IMR-90 (cell line): ENCODE data around the gene TMC3. TPM values are rescaled to one million over a fixed set of nuclear protein-coding genes. Genes with fewer than 3 reads are reported as not detected.

Experiments
- ATAC-seq: fragments of 200-7000 bp; cut with Tn5 transposase; 2 replicates; pipeline ENCODE4 v1.9.1; 2020; ENCODE audit warnings: low read depth, mild to moderate bottlenecking, moderate library complexity
- BruUV-seq: library from RNA; stranded (reverse); fragments of 400-500 nt; replicated peaks from 2 replicates; lab custom pipeline; 2021; lab: Mats Ljungman, UMichigan
- CTCF ChIA-PET: fragments of 300-600 bp; formaldehyde crosslinking; extraction: SDS; loops from one replicate; lab custom pipeline; 2021; ENCODE audit warnings: antibody characterized with exemption; lab: Yijun Ruan, JAX
- POLR2A ChIA-PET: fragments of 300-600 bp; sonication (Branson Sonifier 250); formaldehyde crosslinking; loops from one replicate; lab custom pipeline; 2022; ENCODE audit warnings: antibody characterized with exemption; ENCODE audit not compliant: unreplicated experiment; lab: Charles Lee
- DNase-seq: peaks from one replicate; pipeline ENCODE4 v3.0.0; 2013
- H2AFZ ChIP-seq: replicated peaks from 2 replicates; pipeline ENCODE3; 2013; ENCODE audit warnings: low read length, mild to moderate bottlenecking; ENCODE audit not compliant: poor library complexity
- H2AK5ac ChIP-seq: 2 replicates; pipeline ENCODE4 v1.6.1; 2013; ENCODE audit warnings: low read depth, low read length, inconsistent platforms
- H2AK9ac ChIP-seq: replicated peaks from 2 replicates; pipeline ENCODE3; 2013; ENCODE audit warnings: mild to moderate bottlenecking, low read depth, low read length, moderate library complexity; ENCODE audit not compliant: poor library complexity
- H2BK120ac ChIP-seq: 2 replicates; pipeline ENCODE4 v1.6.1; 2013; ENCODE audit warnings: low read depth, low read length, inconsistent platforms
- H2BK15ac ChIP-seq: 3 replicates; pipeline ENCODE4 v1.6.1; 2013; ENCODE audit warnings: low read depth, low read length, inconsistent platforms
- H2BK20ac ChIP-seq: 2 replicates; pipeline ENCODE4 v1.6.1; 2013; ENCODE audit warnings: low read depth, mild to moderate bottlenecking, inconsistent platforms, low read length, moderate library complexity
- H2BK5ac ChIP-seq: 2 replicates; pipeline ENCODE4 v1.6.1; 2013; ENCODE audit warnings: mild to moderate bottlenecking, low read depth, low read length, inconsistent platforms; ENCODE audit not compliant: poor library complexity, severe bottlenecking
- H3K14ac ChIP-seq: replicated peaks from 2 replicates; pipeline ENCODE4 v1.6.1; 2013; ENCODE audit warnings: low read depth, low read length, inconsistent platforms
- H3K18ac ChIP-seq: 2 replicates; pipeline ENCODE4 v1.6.1; 2013; ENCODE audit warnings: low read depth, low read length, control low read depth
- H3K23ac ChIP-seq: 2 replicates; pipeline ENCODE4 v1.6.1; 2013; ENCODE audit warnings: low read depth, low read length, inconsistent platforms
- H3K27ac ChIP-seq: 2 replicates; pipeline ENCODE4 v1.5.1; 2013; ENCODE audit warnings: mild to moderate bottlenecking, control low read depth, low read length; ENCODE audit not compliant: insufficient read depth
- H3K27me3 ChIP-seq: 2 replicates; pipeline ENCODE4 v1.6.1; 2013; ENCODE audit warnings: low read length; ENCODE audit not compliant: control insufficient read depth, insufficient read depth
- H3K36me3 ChIP-seq: 2 replicates; pipeline ENCODE4 v1.6.1; 2013; ENCODE audit warnings: low read length, mixed read lengths; ENCODE audit not compliant: control insufficient read depth, insufficient read depth
- H3K4ac ChIP-seq: 2 replicates; pipeline ENCODE4 v1.6.1; 2013; ENCODE audit warnings: low read depth, low read length, inconsistent platforms
- H3K4me1 ChIP-seq: 2 replicates; pipeline ENCODE4 v1.6.1; 2013; ENCODE audit warnings: low read length, mixed read lengths; ENCODE audit not compliant: control insufficient read depth, insufficient read depth
- H3K4me2 ChIP-seq: 2 replicates; pipeline ENCODE4 v1.6.1; 2013; ENCODE audit warnings: low read depth, mild to moderate bottlenecking, control low read depth, low read length, moderate library complexity
- H3K4me3 ChIP-seq: 2 replicates; pipeline ENCODE4 v1.5.1; 2013; ENCODE audit warnings: low read depth, mild to moderate bottlenecking, control low read depth, low read length, moderate library complexity; ENCODE audit not compliant: insufficient read depth
- H3K56ac ChIP-seq: 2 replicates; pipeline ENCODE4 v1.6.1; 2013; ENCODE audit warnings: low read length, inconsistent platforms; ENCODE audit not compliant: insufficient read depth; ENCODE audit errors: extremely low read depth
- H3K79me1 ChIP-seq, 2 experiments: 2 replicates each; pipeline ENCODE4 v1.6.1; 2013; ENCODE audit warnings: low read length in 2 of 2, inconsistent platforms in 1 of 2, low read depth in 1 of 2
- H3K9ac ChIP-seq: 2 replicates; pipeline ENCODE4 v1.6.1; 2013; ENCODE audit warnings: low read depth, low read length, control low read depth
- H3K9me1 ChIP-seq: 2 replicates; pipeline ENCODE4 v1.6.1; 2013; ENCODE audit warnings: low read length, inconsistent platforms; ENCODE audit not compliant: insufficient read depth
- H3K9me3 ChIP-seq: 2 replicates; pipeline ENCODE4 v1.6.1; 2013; ENCODE audit warnings: low read length; ENCODE audit not compliant: control insufficient read depth, insufficient read depth
- H4K20me1 ChIP-seq: 2 replicates; pipeline ENCODE4 v1.6.1; 2013; ENCODE audit warnings: low read length, inconsistent platforms; ENCODE audit not compliant: insufficient read depth
- H4K5ac ChIP-seq: 2 replicates; pipeline ENCODE4 v1.6.1; 2013; ENCODE audit warnings: mild to moderate bottlenecking, low read depth, low read length, control low read depth
- H4K8ac ChIP-seq, 2 experiments: 2 replicates each; pipeline ENCODE4 v1.6.1; 2013; ENCODE audit warnings: low read depth in 2 of 2, low read length in 2 of 2, control low read depth in 1 of 2, inconsistent platforms in 1 of 2
- H4K91ac ChIP-seq: 2 replicates; pipeline ENCODE4 v1.6.1; 2013; ENCODE audit warnings: low read depth, low read length, inconsistent platforms; ENCODE audit not compliant: insufficient read depth
- BHLHE40 ChIP-seq: fragments of 150-350 bp; IDR thresholded peaks from 2 replicates; pipeline ENCODE4 v1.6.1; 2016; ENCODE audit warnings: mild to moderate bottlenecking, low read depth, low read length
- CEBPB ChIP-seq: IDR thresholded peaks from 2 replicates; pipeline ENCODE4 v1.6.1; 2012; ENCODE audit warnings: low read depth, low read length, improper control_type of control experiment
- CHD1 ChIP-seq: IDR thresholded peaks from 2 replicates; pipeline ENCODE4 v1.6.1; 2012; ENCODE audit warnings: low read depth, low read length, improper control_type of control experiment
- MAFK ChIP-seq: IDR thresholded peaks from 2 replicates; pipeline ENCODE4 v1.6.1; 2012; ENCODE audit warnings: low read depth, low read length, improper control_type of control experiment
- MAZ ChIP-seq: IDR thresholded peaks from 2 replicates; pipeline ENCODE4 v1.6.1; 2012; ENCODE audit warnings: low read depth, mild to moderate bottlenecking, low read length, improper control_type of control experiment, moderate library complexity, borderline replicate concordance
- MXI1 ChIP-seq: IDR thresholded peaks from 2 replicates; pipeline ENCODE4 v1.6.1; 2012; ENCODE audit warnings: low read depth, mild to moderate bottlenecking, low read length, moderate library complexity, borderline replicate concordance
- NFE2L2 ChIP-seq: fragments of 150-350 bp; IDR thresholded peaks from 2 replicates; pipeline ENCODE4 v1.6.1; 2016; ENCODE audit warnings: low read depth, mild to moderate bottlenecking, low read length
- POLR2A ChIP-seq: IDR thresholded peaks from 2 replicates; pipeline ENCODE4 v1.6.1; 2012; ENCODE audit warnings: mild to moderate bottlenecking, low read depth, low read length
- RAD21 ChIP-seq: IDR thresholded peaks from 2 replicates; pipeline ENCODE4 v1.6.1; 2012; ENCODE audit warnings: low read length, improper control_type of control experiment
- RCOR1 ChIP-seq: IDR thresholded peaks from 2 replicates; pipeline ENCODE4 v1.6.1; 2012; ENCODE audit warnings: mild to moderate bottlenecking, low read length, improper control_type of control experiment; ENCODE audit not compliant: insufficient replicate concordance
- RFX5 ChIP-seq: IDR thresholded peaks from 2 replicates; pipeline ENCODE4 v1.8.0; 2012; ENCODE audit warnings: low read depth, mild to moderate bottlenecking, low read length, moderate library complexity
- SMC3 ChIP-seq: fragments of 150-350 bp; IDR thresholded peaks from 2 replicates; pipeline ENCODE4 v1.6.1; 2016; ENCODE audit warnings: low read depth, mild to moderate bottlenecking, antibody characterized with exemption, low read length, moderate library complexity
- WGBS, 2 experiments: methylation state at CpG; one replicate each; pipeline versions ENCODE4 v1.1.5 to v1.1.7; 2013; ENCODE audit warnings: missing lambda C conversion rate in 2 of 2; ENCODE audit not compliant: insufficient read length in 1 of 2; ENCODE audit errors: extremely low coverage in 2 of 2; 5-methylcytosine and 5-hydroxymethylcytosine counted together
- dilution Hi-C: fragments of 300-500 bp; cut with HindIII; formaldehyde crosslinking; loops from one replicate; pipeline ENCODE4 v1.14.3; 2018; ENCODE audit warnings: low sequenced_read_pairs; ENCODE audit not compliant: unreplicated experiment
- in situ Hi-C: fragments of 300-500 bp; cut with MboI; formaldehyde crosslinking; loops from 3 replicates; pipeline ENCODE4 v1.14.3; 2019; ENCODE audit warnings: low sequenced_read_pairs, inconsistent platforms, mixed read lengths
- intact Hi-C: fragments of 100-400 bp; cut with micrococcal nuclease; formaldehyde crosslinking; loops from 2 replicates; pipeline ENCODE4 v1.10.0; 2022
- polyA plus RNA-seq, 3 experiments: library from polyadenylated mRNA; depleted of rRNA; stranded (reverse); fragments of >200 nt; gene quantifications; 2 replicates each; pipeline ENCODE4 v1.2.3, GENCODE V29; 2012; ENCODE audit warnings: low replicate concordance in 1 of 3
- total RNA-seq: library from RNA; depleted of rRNA; stranded (reverse); fragments of >200 nt; gene quantifications from 2 replicates; pipeline ENCODE4 v1.2.3, GENCODE V29; 2012
- TF ChIP-seq, protein P1 (sequence below): conservative IDR thresholded peaks from 2 replicates; pipeline ENCODE4 v1.5.1; 2012; ENCODE audit warnings: mild to moderate bottlenecking, low read depth, low read length, improper control_type of control experiment

Gene TMC3
- total and polyA plus RNA-seq, 2 of the 4 experiments (the other 2 are of a cell fraction) = not detected

DNA sequence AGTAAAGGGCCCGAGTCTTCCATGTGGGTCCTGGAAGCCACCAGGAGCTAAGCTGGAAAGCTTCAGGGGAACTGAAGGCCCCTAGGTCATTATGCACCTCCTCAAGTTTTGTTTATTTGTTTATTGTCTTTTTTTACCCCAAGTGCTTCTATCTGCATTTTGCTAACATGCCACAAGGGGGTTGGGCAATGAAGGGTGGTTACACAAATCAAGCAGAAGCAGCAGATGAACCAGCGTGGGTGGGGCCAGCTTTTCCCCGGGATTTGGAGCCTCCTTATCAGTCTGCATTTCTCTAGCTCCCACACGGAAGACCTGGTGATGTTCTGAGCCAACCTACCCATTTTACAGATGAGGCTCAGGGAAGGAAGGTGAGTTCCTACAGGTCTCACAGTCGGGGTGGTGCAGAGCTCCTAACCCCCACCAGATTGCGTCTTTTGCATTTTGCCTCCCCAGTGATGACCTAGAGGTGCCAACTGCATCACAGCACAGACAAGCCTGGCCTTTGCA, 16.8 kb downstream of the TMC3 start:
- no peak overlapping the region for H3K56ac ChIP-seq
- intact Hi-C loops (no loop called here), dilution Hi-C loops (no loop called here), in situ Hi-C loops (no loop called here)
- no peak overlapping the region for H3K14ac ChIP-seq
- no peak overlapping the region for H3K4me3 ChIP-seq
- H2BK15ac ChIP-seq = no peak overlapping the region
- H3K9ac ChIP-seq = no peak overlapping the region
- no peaks in the 10 kb centered on the region; the same call in 1 of the 2 replicates for H3K9me3 ChIP-seq
- H2BK120ac ChIP-seq = no peak overlapping the region
- H3K4ac ChIP-seq = no peak overlapping the region
- no peak overlapping the region for H4K91ac ChIP-seq
- H4K5ac ChIP-seq = no peak overlapping the region
- ChIA-PET CTCF (interaction anchor here (1.5 kb wide), 1 partner anchor 20 kb away, joined by 3 read pairs; no protein-coding TSS in a partner anchor), POLR2A (no interaction called here)
- no peak overlapping the region for H4K8ac ChIP-seq
- ATAC-seq (no peak), DNase-seq (no peak)
- H2BK5ac ChIP-seq = no peak overlapping the region
- no peak overlapping the region for H3K18ac ChIP-seq
- no TSS peak for BruUV-seq
- no peak overlapping the region for H3K27ac ChIP-seq
- H3K4me2 ChIP-seq = no peak overlapping the region
- no peaks in the 10 kb centered on the region; the same call in 1 of the 2 replicates for H3K27me3 ChIP-seq
- H3K4me1 ChIP-seq = no peaks in the 10 kb centered on the region
- no peak overlapping the region for H3K23ac ChIP-seq
- no peak overlapping the region for H2AK5ac ChIP-seq
- no peak for TF ChIP-seq RAD21
- no peak for TF ChIP-seq SMC3
- TF ChIP-seq, protein P1, sequence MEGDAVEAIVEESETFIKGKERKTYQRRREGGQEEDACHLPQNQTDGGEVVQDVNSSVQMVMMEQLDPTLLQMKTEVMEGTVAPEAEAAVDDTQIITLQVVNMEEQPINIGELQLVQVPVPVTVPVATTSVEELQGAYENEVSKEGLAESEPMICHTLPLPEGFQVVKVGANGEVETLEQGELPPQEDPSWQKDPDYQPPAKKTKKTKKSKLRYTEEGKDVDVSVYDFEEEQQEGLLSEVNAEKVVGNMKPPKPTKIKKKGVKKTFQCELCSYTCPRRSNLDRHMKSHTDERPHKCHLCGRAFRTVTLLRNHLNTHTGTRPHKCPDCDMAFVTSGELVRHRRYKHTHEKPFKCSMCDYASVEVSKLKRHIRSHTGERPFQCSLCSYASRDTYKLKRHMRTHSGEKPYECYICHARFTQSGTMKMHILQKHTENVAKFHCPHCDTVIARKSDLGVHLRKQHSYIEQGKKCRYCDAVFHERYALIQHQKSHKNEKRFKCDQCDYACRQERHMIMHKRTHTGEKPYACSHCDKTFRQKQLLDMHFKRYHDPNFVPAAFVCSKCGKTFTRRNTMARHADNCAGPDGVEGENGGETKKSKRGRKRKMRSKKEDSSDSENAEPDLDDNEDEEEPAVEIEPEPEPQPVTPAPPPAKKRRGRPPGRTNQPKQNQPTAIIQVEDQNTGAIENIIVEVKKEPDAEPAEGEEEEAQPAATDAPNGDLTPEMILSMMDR = no peak
- no peak for TF ChIP-seq RCOR1
- no peak for TF ChIP-seq CEBPB
- no peak for TF ChIP-seq MAZ
- TF ChIP-seq RFX5 = no peak
- TF ChIP-seq BHLHE40 = no peak
- no peak for TF ChIP-seq CHD1
- no peak for TF ChIP-seq POLR2A
- no peak for TF ChIP-seq NFE2L2
- no peak for TF ChIP-seq MAFK
- TF ChIP-seq MXI1 = no peak
- H2AFZ ChIP-seq = no peak overlapping the region
- no peak overlapping the region for H2AK9ac ChIP-seq
- H3K9me1 ChIP-seq = no peaks in the 10 kb centered on the region
- H3K79me1 ChIP-seq = no peaks in the 10 kb centered on the region
- no peak overlapping the region for H2BK20ac ChIP-seq
- no peaks in the 10 kb centered on the region for H4K20me1 ChIP-seq
- no peaks in the 10 kb centered on the region for H3K36me3 ChIP-seq
- no CpG with 5 or more reads among the region's 6 CpGs for WGBS, 2 experiments
